ENCODE results near the gene YPEL2.

DNA sequence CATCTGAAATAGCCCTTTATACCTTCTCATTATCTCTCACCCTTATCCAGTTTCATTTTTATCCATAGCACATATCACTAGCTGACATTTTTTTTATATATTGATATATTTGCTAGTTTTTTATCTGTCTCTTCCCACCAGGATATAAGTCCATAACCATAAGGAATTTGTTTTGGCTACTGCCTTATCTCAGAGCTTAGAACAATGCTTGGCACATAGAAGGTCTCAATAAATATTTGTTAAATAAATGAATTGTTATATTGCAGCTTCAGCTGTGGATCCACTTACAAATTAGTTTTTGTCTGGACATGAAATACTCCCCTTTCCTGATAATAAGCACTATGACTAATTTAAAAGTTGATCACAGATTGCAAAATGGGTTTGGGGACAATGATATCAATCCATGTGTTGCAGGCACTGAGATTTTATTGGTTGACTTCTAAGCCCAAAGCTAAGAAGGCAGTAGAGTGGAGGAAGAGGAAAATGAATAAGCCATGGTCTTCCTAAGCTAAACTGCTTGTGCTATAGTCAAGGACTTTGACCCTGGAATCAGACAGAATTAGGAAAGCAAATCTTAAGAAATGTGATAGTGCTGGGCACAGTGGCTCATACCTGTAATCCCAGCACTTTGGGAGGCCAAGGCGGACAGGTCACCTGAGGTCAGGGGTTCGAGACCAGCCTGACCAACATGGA is 31.9 kb upstream of the YPEL2 start:
- TF ChIP-seq CEBPB (IDR thresholded peaks at IDR 0.05; ENCODE audit: low read depth) (no peak), SP1 (IDR thresholded peaks at IDR 0.05; ENCODE audit: low read depth) (no peak), POLR2A (IDR thresholded peaks at IDR 0.05; ENCODE audit: borderline replicate concordance, extremely low read depth, insufficient read depth, insufficient read length) (no peak), EZH2phosphoT487 (IDR thresholded peaks at IDR 0.05; ENCODE audit: borderline replicate concordance) (no peak), POLR2AphosphoS5 (IDR thresholded peaks at IDR 0.05; ENCODE audit: low read depth, low read length) (no peak), EZH2 (IDR thresholded peaks at IDR 0.05) (no peak), SIN3A (IDR thresholded peaks at IDR 0.05; ENCODE audit: low read depth) (no peak), ZFX (IDR thresholded peaks at IDR 0.05) (no peak)
- TF ChIP-seq, protein P1, sequence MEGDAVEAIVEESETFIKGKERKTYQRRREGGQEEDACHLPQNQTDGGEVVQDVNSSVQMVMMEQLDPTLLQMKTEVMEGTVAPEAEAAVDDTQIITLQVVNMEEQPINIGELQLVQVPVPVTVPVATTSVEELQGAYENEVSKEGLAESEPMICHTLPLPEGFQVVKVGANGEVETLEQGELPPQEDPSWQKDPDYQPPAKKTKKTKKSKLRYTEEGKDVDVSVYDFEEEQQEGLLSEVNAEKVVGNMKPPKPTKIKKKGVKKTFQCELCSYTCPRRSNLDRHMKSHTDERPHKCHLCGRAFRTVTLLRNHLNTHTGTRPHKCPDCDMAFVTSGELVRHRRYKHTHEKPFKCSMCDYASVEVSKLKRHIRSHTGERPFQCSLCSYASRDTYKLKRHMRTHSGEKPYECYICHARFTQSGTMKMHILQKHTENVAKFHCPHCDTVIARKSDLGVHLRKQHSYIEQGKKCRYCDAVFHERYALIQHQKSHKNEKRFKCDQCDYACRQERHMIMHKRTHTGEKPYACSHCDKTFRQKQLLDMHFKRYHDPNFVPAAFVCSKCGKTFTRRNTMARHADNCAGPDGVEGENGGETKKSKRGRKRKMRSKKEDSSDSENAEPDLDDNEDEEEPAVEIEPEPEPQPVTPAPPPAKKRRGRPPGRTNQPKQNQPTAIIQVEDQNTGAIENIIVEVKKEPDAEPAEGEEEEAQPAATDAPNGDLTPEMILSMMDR (IDR thresholded peaks at IDR 0.05 in 2 of 3, conservative IDR thresholded peaks at IDR 0.05 in 1 of 3; ENCODE audit: borderline replicate concordance in 1 of 3, insufficient read depth in 1 of 3, low read depth in 2 of 3, low read length in 2 of 3), result no peak
- TF ChIP-seq, protein P2, sequence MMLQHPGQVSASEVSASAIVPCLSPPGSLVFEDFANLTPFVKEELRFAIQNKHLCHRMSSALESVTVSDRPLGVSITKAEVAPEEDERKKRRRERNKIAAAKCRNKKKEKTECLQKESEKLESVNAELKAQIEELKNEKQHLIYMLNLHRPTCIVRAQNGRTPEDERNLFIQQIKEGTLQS (IDR thresholded peaks at IDR 0.05), result no peak
- TF ChIP-seq, protein P3, sequence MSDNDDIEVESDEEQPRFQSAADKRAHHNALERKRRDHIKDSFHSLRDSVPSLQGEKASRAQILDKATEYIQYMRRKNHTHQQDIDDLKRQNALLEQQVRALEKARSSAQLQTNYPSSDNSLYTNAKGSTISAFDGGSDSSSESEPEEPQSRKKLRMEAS (IDR thresholded peaks at IDR 0.05), result no peak
- TF ChIP-seq, protein P4, sequence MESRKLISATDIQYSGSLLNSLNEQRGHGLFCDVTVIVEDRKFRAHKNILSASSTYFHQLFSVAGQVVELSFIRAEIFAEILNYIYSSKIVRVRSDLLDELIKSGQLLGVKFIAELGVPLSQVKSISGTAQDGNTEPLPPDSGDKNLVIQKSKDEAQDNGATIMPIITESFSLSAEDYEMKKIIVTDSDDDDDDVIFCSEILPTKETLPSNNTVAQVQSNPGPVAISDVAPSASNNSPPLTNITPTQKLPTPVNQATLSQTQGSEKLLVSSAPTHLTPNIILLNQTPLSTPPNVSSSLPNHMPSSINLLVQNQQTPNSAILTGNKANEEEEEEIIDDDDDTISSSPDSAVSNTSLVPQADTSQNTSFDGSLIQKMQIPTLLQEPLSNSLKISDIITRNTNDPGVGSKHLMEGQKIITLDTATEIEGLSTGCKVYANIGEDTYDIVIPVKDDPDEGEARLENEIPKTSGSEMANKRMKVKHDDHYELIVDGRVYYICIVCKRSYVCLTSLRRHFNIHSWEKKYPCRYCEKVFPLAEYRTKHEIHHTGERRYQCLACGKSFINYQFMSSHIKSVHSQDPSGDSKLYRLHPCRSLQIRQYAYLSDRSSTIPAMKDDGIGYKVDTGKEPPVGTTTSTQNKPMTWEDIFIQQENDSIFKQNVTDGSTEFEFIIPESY (IDR thresholded peaks at IDR 0.05; ENCODE audit: extremely low read depth, insufficient replicate concordance, low read length), result no peak

Data from HCT116 (cell line).